MM.1S (cell line): Measurements from ENCODE around the gene YIPF3.
A peak's percentile ranks its signal among the peaks of the same experiment; 100 is the strongest.

Experiments
- DNase-seq: peaks from one replicate; pipeline ENCODE4 v3.0.0-alpha.2; 2015
- H2AFZ ChIP-seq: fragments of 300-600 bp; sonication (generic); 2 replicates; pipeline ENCODE4 v1.6.0; 2016; ENCODE audit warnings: antibody characterized with exemption, low read length
- H3F3A ChIP-seq: fragments of 300-600 bp; sonication (generic); 2 replicates; pipeline ENCODE4 v1.6.1; 2016; ENCODE audit warnings: mild to moderate bottlenecking, antibody characterized with exemption, low read length, moderate library complexity, mixed read lengths; ENCODE audit not compliant: insufficient read depth
- H3K27ac ChIP-seq: fragments of 300-600 bp; sonication (generic); 2 replicates; pipeline ENCODE4 v1.5.1; 2016; ENCODE audit warnings: mild to moderate bottlenecking, low read length
- H3K27me3 ChIP-seq: fragments of 300-600 bp; sonication (generic); replicated peaks from 2 replicates; pipeline ENCODE4 v1.6.0; 2016; ENCODE audit warnings: low read length; ENCODE audit not compliant: insufficient read depth
- H3K36me3 ChIP-seq: fragments of 300-600 bp; sonication (generic); replicated peaks from 2 replicates; pipeline ENCODE4 v1.6.1; 2016; ENCODE audit warnings: mild to moderate bottlenecking, low read length, mixed read lengths; ENCODE audit not compliant: insufficient read depth
- H3K4me1 ChIP-seq: fragments of 300-600 bp; sonication (generic); 2 replicates; pipeline ENCODE4 v1.6.1; 2016; ENCODE audit warnings: low read length, mixed read lengths
- H3K4me2 ChIP-seq: fragments of 300-600 bp; sonication (generic); 2 replicates; pipeline ENCODE4 v1.6.0; 2016; ENCODE audit warnings: low read depth, low read length
- H3K4me3 ChIP-seq: fragments of 300-600 bp; sonication (generic); 2 replicates; pipeline ENCODE4 v1.5.1; 2016; ENCODE audit warnings: low read length, mixed read lengths
- H3K79me2 ChIP-seq: fragments of 300-600 bp; sonication (generic); 2 replicates; pipeline ENCODE4 v1.6.1; 2016; ENCODE audit warnings: mixed run types, low read length, mixed read lengths
- H3K9ac ChIP-seq: fragments of 300-600 bp; sonication (generic); 2 replicates; pipeline ENCODE4 v1.6.1; 2016; ENCODE audit warnings: low read length, mixed read lengths
- H3K9me2 ChIP-seq: fragments of 300-600 bp; sonication (generic); replicated peaks from 2 replicates; pipeline ENCODE4 v1.6.1; 2016; ENCODE audit warnings: mild to moderate bottlenecking, low read length, mixed read lengths; ENCODE audit not compliant: insufficient read depth
- H3K9me3 ChIP-seq: fragments of 300-600 bp; sonication (generic); replicated peaks from 2 replicates; pipeline ENCODE4 v1.6.1; 2016; ENCODE audit warnings: mild to moderate bottlenecking, low read length, mixed read lengths; ENCODE audit not compliant: insufficient read depth
- H4K20me1 ChIP-seq: fragments of 300-600 bp; sonication (generic); 2 replicates; pipeline ENCODE4 v1.6.1; 2016; ENCODE audit warnings: mild to moderate bottlenecking, low read length, moderate library complexity, mixed read lengths; ENCODE audit not compliant: insufficient read depth
- EZH2 ChIP-seq: fragments of 300-600 bp; sonication (generic); optimal IDR thresholded peaks from 2 replicates; pipeline ENCODE3; 2017; ENCODE audit warnings: low read depth, mild to moderate bottlenecking, antibody characterized with exemption, low read length, mixed read lengths
- EZH2phosphoT487 ChIP-seq: fragments of 300-600 bp; sonication (generic); IDR thresholded peaks from 2 replicates; pipeline ENCODE4 v1.6.1; 2018; ENCODE audit warnings: antibody characterized with exemption, low read length
- TF ChIP-seq, protein P1 (sequence below): fragments of 300-600 bp; sonication (generic); IDR thresholded peaks from 2 replicates; pipeline ENCODE4 v1.5.1; 2016; ENCODE audit warnings: antibody characterized with exemption, low read length, mixed read lengths

YIPF3 gene

DNA sequence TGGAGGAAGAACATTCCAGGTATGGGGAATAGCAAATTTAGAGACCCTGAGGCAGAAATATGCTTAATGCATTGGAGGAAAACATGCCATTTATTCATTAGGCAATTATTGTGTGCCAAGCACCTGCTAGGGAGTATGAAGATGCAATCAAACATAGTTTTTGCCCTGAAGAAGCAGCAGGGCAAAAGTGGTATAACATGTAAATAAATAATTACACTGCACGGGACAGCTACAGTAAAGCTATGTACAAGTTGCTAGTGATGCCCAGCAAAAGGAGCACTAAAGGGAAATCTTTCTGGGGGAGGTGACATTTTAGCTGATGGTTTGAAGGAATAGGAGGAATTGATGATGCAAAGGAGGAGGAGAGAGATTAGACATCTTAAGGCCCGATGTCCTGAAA lies 40.0 kb downstream of the YIPF3 start:
- Histone ChIP-seq H3K4me3 (peak overlapping the region; percentile 79), H2AFZ (peak overlapping the region; percentile 95), H4K20me1 (no peaks in the 10 kb centered on the region), H3K36me3 (no peaks in the 10 kb centered on the region), H3K79me2 (peaks cover 40% of the 10 kb centered on the region), H3K27me3 (no peaks in the 10 kb centered on the region), H3K9ac (peak overlapping the region; percentile 85; the same call in 1 of the 2 replicates), H3F3A (no peaks in the 10 kb centered on the region), H3K9me2 (no peaks in the 10 kb centered on the region), H3K4me2 (peak overlapping the region; percentile 98), H3K27ac (no peak overlapping the region), H3K4me1 (peaks cover 7% of the 10 kb centered on the region), H3K9me3 (no peaks in the 10 kb centered on the region)
- TF ChIP-seq EZH2 (no peak), EZH2phosphoT487 (no peak)
- TF ChIP-seq, protein P1, sequence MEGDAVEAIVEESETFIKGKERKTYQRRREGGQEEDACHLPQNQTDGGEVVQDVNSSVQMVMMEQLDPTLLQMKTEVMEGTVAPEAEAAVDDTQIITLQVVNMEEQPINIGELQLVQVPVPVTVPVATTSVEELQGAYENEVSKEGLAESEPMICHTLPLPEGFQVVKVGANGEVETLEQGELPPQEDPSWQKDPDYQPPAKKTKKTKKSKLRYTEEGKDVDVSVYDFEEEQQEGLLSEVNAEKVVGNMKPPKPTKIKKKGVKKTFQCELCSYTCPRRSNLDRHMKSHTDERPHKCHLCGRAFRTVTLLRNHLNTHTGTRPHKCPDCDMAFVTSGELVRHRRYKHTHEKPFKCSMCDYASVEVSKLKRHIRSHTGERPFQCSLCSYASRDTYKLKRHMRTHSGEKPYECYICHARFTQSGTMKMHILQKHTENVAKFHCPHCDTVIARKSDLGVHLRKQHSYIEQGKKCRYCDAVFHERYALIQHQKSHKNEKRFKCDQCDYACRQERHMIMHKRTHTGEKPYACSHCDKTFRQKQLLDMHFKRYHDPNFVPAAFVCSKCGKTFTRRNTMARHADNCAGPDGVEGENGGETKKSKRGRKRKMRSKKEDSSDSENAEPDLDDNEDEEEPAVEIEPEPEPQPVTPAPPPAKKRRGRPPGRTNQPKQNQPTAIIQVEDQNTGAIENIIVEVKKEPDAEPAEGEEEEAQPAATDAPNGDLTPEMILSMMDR = no peak
- DNase-seq = peak; percentile 36

DNA sequence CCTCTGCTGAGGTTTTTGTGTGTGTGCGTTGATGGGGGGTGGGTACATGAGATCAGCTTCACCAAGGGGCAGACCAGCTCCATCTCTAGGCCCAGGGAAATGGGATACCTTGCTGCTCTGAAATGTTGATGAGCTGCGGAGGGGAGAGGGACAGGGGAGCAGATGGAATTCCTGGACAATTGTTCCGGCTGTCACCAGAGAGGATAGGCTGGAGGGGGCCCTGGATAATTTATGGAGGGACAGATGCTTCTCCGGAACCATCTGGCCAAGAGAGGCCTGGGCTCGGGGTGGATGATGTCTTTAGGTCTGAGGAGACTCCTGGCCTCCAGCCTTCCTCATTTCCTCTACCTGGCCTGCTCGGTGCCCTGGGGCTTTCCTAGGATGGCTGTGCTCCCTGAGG lies 41.2 kb downstream of the YIPF3 start:
- Histone ChIP-seq H3K79me2 (peaks cover 30% of the 10 kb centered on the region), H3K4me2 (no peak overlapping the region), H3K27ac (no peak overlapping the region), H3K36me3 (no peaks in the 10 kb centered on the region), H3K9me3 (no peaks in the 10 kb centered on the region), H3K9ac (no peak overlapping the region), H3K27me3 (no peaks in the 10 kb centered on the region), H3F3A (no peaks in the 10 kb centered on the region), H3K4me3 (no peak overlapping the region), H3K4me1 (peaks cover 7% of the 10 kb centered on the region), H4K20me1 (no peaks in the 10 kb centered on the region), H2AFZ (no peak overlapping the region), H3K9me2 (no peaks in the 10 kb centered on the region)
- DNase-seq = no peak
- no peak for TF ChIP-seq EZH2
- TF ChIP-seq, protein P1 = no peak
- no peak for TF ChIP-seq EZH2phosphoT487

DNA sequence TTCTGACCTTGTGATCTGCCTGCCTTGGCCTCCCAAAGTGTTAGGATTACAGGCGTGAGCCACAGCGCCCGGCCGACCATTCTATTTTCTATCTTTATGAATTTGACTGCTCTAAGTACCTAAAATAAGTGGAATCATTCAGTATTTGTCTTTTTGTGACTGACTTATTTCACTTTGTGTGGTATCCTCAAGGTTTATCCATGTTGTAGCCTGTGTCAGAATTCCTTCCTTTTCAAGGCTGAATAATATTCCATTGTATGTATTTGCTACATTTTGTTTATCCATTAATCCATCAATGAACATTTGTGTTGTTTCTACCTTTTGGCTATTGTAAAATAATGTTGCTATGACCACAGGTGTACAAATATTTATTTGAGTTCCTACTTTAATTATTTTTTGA lies 44.2 kb downstream of the YIPF3 start:
- Histone ChIP-seq H3K27ac (no peak overlapping the region), H3K9ac (no peak overlapping the region), H3K9me2 (no peaks in the 10 kb centered on the region), H3F3A (no peaks in the 10 kb centered on the region), H3K9me3 (no peaks in the 10 kb centered on the region), H3K4me3 (no peak overlapping the region), H3K36me3 (no peaks in the 10 kb centered on the region), H3K27me3 (no peaks in the 10 kb centered on the region), H4K20me1 (no peaks in the 10 kb centered on the region), H3K4me2 (no peak overlapping the region), H2AFZ (no peak overlapping the region), H3K4me1 (no peaks in the 10 kb centered on the region), H3K79me2 (peaks cover under 1% of the 10 kb centered on the region; the same call in 1 of the 2 replicates)
- TF ChIP-seq EZH2phosphoT487 = no peak
- TF ChIP-seq, protein P1 = no peak
- TF ChIP-seq EZH2 = no peak
- no peak for DNase-seq
